HG03442 (cell line): ENCODE measurements around the gene CA4.
"Not testable (repeated sequence)": the region's sequence is repeated elsewhere in the genome, so short reads cannot be mapped to it uniquely, and the experiment has no call there.

Source experiments
- ATAC-seq: cut with Tn5 transposase; IDR thresholded peaks from one replicate; pipeline ENCODE4 v1.9.1; 2021; ENCODE audit warnings: mild to moderate bottlenecking, moderate library complexity; ENCODE audit not compliant: unreplicated experiment

CA4 gene

DNA sequence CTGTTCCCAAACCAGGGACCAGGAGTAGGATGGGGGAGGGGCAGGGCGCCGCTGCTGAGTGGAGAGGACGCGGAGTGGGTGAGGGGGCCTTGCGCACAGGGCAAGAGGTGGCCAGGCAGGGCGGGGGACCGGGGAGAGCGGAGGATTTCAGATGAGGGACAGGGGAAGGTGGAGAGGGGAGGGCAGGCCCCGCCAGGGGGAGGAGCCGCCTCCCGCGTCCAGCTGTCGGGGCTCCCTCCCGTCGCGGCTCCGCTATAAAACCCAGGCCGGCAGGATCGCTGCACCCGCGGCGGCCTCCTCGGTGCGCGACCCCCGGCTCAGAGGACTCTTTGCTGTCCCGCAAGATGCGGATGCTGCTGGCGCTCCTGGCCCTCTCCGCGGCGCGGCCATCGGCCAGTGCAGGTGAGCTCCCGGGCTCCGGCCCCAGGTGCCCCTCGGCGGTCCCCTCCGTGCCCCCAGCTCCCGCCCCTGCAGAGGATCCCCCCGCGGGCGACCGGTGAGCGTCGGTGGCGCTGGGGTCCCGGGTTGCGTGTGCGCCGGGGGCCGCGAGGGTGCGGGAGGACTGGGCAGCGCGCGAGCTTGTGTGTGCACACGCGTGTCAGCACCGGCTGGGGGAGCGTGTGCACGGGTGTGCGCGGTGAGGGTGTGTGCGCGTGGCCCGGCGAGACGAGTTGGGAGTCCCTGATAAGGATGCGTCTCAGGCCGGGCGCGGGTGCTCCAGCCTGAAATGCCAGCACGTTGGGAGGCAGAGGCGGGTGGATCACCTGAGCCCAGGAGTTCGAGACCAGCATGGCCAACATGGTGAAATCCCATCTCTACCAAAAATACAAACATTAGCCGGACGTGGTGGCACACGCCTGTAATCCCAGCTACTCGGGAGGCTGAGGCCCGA, at the start of gene CA4:
CA4 (plus strand) TSS at position 283 of the 892 bp plus-strand sequence; CDS start at position 345, 62 bp downstream.
- ATAC-seq: no peak

DNA sequence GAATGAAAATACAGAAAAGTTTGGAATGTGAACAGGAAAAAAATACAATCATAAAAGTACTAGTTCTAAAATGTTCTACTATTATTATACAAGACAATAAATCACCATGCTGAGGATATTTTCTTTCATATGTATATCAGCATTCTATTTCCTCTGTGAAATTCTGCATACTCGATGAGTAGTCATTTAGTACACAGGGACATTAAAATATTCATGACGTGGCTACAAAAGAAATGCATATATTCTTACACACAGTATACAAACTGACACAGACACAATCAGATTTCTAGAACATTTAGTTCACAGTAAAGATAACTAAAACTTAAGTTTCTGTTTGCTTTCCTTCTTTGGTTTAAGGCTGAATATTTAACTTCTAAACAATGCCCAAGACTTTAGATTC, 49.2 kb upstream of the CA4 start:
- ATAC-seq: not testable (repeated sequence)

DNA sequence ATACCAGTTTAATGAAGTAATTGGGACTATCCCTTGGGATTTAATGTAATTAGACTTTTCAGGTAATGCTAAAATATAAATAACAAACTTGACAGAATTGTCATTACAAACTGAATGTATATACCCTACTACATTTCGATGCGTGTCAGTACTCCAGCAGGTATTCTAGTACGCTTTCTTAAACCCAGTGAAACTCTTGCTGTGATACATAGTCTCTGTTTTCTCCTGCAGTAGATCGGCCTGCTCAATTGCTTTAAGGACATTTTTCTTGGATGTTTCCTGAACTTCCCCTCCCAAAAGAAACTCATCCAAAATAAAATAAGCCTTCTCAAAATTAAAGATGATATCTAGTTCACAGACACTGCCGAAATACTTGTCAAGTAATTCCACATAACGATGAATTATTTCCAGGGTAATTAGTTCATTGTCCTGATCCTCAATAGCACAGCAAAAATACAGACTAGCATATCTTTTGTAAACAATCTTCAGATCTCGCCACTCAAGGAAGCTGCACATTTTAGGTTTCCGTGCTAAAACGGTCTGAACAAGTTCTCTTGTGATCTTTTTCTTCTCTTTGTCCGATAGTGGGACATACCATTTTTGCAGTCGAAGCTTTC, 47.6 kb upstream of the CA4 start:
- not testable (repeated sequence) for ATAC-seq

DNA sequence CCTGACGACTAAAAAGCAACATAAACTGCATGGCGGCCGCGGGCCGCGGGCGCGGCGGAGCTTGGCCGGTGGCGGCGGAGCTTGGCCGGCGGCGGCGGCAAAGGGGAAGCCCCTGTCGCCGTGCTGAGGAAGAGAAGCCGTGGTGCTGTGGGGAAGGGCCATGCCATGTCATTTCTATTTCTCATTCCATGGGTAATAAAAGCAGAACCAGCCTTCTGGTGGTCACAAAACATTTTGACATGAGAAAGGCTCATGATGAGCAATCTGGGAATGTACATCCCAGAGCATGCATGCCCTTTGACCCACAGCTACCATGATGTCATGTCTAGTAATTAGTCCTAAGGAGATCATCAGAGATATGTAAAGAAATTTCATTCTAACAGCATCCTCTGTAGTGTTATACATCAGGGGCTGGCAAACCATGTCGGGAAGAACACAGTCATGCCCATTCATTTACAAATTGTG, 47.1 kb upstream of the CA4 start:
- ATAC-seq: no peak

DNA sequence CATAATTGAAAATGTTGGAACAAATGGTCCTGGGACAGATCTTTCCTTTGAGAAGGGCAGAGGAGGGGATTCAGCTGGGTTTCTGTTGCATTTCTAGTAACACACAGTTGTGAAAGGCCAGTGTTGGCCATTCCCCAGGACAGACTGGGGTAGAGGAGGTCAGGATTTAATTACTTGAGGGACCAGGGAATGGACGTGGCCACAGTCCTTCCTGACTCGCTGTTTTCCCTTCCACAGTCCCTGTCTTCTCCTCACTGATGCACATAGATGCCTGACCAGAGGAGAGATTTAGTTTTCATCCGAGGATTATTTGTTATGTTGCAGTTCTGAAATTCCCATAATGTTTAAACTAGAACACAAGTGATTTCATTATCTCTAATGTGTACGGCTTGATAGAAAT, 45.8 kb upstream of the CA4 start:
- no peak for ATAC-seq

DNA sequence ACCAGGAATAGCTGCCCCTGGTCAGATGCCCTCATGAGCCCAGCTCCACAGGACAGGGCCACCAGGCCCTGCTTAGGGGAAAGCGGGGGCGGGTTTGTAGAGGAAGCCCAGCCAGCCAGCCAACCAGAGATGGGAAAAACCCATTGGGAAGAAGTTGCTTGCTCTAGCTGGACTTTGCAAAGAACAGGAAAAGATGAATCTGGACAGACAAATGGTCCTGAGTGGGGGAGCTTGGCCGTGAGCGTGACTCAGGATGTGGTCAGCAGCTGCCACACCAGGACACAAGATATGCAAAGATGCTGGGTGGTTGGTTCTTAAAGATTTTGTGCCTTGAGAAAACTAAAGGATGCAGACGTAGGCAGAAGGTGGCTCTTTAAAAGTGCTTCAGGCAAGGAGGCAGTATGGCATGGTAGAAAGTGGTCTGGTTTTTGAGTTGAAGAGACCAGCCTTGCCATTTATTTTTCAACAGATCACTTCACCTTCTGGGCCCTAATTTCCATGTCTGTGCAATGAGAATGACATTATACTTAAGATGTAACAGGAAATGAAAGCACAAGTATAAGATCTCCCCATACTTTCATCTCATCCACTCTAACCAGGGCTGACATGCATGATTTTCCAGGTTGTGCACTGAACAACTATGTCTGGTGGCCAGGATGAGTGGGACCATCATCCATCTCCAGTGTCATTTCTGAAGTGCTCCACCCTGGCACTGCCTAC, 43.3 kb upstream of the CA4 start:
- ATAC-seq: no peak

DNA sequence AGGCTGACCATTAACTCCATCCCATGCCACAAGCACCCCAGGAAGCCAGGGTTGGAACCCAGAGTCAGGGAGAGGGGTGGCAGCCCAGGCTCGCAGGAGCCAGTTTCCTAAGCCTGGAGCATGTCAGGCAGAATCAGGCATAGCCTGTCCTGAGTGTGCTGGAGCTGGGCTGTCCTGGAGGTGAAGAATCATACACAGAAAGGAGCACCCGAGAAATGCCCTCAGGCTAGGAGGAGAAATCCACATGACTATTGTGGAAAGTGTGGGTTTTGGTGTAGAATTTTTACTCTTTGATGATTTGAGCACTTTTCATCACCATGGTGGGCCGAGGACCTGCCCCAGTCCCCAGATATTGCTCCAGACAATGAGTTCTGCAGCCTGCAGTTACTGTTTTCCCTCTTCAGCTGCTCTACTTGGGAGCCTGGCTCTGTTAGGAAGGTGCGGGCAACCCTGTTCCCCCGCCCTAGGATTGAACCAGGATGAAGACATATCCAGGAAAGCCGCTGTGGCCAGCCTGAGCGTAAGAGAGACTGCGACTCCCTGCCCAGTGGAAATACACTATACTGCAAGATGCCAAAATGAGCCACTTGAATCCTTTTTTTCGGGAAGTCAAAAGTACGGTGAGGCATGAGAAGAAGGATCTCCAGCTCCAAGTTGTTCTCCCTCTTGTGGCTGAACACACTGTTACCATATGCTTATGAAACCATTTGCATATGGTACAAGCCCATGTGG, 42.1 kb upstream of the CA4 start:
- ATAC-seq: no peak

DNA sequence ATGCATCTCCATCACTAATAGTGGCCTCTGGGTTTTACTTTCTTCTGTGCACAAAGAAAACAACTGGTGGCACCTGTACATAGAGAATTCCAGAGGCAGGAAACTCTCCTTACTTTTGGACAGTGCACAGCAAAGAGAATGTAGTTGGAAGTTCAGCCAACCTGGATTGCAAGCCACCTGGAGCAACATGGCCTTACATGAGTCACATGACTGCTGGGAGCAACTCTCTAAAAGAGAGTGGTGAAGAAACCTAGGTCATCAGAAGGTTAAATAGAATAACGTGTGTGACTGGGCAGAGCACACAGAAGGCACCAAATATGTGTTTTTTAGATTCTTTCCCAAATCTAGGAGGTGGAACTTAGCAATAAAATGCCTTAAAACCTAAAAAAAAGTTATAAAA, 41.5 kb upstream of the CA4 start:
- not testable (repeated sequence) for ATAC-seq

DNA sequence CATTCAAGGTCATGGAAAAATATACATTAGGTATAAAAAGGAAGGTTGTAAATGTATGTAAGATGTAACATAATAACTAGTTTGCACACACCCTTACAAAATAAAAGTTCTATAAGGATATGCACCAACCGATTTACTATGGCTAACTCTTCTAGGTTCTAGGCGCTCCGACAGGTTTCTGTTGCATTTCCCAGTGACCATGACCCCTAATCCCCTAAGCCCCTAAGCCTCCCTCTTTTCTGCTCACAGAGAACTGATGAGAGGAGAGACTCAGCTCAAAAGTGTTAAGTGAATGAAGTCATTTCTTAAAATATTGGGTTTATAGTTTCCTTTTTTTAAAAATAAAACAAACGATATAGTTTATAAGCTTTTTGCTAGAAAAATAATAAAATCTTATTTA, 41.1 kb upstream of the CA4 start:
- ATAC-seq: no peak

DNA sequence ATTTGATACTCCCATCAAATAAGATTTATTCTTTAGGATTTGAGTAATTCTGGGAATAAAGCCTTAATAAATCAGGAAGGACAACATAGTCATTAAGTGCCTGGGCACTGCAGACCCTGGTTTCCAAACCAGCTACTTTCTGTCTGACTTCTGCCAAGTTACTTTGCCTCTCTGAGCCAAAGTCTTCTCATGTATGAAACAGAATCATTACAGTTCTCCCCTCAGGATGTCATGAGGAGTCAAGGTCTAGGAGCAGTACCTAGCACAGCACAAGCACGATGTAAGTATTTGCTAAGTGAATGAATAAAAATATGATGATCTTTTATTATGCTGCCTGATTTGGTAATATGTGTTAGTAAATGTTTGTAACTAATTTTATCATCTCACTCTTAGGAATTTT, 40.6 kb upstream of the CA4 start:
- no peak for ATAC-seq

DNA sequence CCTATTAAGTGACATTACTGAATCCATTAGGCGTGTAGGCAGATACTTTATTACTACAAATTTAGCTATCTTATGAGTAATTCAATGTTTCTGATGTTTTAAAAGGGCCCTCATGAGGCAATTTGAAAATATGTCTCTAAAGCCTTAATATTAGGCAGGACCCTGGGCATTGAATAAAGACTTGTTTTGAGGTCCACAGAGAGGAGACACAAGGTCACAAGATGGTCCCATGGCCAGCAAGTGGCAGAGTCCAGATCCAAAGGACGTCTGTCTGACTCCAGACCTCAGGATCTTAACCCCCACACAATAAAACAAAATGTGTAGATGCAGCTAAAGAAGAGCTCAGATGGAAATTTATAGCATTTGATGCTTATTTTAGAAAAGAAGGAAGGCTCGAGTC, 39.2 kb upstream of the CA4 start:
- no peak for ATAC-seq

DNA sequence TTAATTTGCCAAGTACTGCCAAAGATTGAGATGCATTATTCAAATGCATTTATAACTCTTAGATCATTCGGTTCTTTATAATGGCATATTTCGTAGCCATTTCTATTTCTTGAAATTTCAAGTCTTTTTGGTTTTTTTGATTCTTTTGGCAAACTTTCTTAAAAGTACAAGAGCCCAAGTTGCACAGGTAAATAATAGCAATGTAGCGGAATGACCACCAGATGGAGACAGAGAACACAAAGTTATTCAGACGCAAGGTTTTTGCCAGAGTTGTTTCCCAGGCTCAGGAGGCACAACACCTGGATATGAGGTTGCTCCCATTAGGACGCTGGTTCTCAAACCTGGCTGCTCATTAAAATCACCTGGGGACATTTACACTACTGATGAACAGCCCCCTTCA, 38.1 kb upstream of the CA4 start:
- not testable (repeated sequence) for ATAC-seq

DNA sequence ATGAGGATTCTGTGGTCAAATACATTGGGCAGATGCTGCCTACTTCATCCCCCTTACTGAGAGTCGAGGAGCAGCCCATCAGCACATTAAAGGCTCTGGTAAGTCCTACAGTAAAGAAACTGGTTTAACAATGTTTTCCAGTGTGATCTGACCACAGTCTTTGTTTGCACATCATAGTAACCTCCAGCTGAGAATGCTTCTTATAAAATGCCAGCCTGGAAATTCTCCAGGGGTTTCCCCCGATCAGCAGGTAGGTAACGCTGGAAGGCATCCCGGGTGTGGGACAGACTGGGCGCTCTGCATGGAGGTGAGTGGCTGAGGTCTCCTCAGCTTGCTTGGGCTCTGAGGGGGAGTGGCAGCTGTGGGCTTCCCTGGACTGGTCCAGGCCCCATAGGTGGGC, 34.4 kb upstream of the CA4 start:
- ATAC-seq: not testable (repeated sequence)

DNA sequence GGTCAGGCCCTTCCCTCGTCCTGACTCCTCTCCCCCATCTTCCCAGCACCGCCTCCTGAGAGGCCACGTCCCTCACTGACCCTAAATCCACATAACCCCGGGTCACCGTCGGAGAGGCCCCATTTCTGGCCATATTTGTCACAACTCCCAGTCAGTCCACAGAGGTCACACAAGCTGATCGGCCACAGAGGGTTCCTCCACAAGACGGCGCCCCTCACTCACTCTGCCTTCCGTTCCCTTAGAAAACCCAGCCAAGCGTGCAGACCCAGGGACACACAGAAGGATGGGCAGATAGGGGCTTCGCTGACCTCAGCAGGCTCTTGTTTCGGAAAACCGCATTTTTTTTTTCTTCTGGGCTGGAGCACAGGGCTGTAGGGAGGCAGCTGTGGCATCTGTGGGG, 33.6 kb upstream of the CA4 start:
- not testable (repeated sequence) for ATAC-seq

DNA sequence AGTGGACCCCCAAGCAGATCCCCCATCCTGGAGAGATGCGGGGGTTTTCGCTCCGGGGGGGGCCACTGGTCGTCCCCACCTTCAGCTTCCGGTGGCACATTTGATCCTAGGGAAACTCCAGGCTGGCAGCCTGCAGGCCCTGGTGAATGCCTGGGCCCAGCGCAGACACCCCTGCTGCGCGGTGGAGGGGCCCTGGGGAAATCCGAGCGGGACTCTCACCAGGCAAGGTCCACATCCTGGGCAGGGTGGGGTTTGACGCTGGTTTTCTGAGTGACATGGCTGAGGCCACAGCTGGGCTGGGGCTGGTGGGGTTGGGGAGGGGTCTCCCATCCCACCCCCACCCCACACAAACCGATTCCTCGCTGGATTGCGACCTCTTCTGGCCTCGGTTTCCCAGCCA, 30.6 kb upstream of the CA4 start:
- ATAC-seq: not testable (repeated sequence)

DNA sequence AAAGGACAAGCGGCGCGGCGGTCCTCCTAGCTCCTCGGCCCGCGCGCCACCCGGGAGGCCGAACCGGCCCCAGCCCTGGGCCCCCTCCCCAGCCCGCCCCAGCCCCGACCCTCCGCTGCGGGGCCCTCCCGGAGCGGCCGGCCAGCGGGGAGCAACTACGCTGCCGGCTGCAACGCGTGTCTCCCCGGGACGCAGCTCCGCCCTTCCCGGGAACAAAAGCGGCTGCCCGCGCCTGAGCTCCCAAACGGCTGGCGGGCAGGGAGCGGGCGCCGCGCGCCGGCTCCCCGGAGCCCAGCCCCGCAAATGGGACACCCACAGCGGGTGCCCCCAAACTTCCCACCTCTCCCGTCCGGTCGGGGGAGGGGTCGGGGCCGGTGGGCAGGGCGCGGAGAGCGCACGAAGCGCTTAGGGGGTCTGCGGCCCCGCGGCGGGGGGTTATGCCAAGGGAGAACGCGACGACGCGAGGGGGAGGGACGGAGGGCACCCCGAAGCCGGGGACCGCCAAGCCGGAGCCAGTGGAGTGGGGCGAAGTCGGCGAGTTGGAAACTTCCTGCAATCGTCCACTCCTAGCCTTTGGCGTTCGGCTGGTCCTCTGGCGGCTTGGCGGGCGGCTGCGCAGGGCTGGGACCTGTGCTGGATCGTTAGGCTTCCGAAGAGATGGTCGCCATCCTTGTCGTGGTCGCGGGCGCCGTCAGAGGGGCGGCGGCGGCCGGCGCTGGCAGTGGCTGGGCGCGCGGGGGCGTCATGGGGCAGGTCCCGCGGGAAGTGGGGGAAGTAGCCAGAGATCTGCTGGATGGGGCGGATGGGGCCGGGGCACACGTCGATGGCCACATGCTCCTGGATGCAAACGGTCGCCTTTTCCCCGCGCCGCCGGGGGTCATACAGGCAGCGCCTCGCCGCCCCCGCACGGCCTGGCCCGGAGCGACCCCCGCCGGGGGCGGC, 29.7 kb upstream of the CA4 start:
- ATAC-seq: not testable (repeated sequence)

DNA sequence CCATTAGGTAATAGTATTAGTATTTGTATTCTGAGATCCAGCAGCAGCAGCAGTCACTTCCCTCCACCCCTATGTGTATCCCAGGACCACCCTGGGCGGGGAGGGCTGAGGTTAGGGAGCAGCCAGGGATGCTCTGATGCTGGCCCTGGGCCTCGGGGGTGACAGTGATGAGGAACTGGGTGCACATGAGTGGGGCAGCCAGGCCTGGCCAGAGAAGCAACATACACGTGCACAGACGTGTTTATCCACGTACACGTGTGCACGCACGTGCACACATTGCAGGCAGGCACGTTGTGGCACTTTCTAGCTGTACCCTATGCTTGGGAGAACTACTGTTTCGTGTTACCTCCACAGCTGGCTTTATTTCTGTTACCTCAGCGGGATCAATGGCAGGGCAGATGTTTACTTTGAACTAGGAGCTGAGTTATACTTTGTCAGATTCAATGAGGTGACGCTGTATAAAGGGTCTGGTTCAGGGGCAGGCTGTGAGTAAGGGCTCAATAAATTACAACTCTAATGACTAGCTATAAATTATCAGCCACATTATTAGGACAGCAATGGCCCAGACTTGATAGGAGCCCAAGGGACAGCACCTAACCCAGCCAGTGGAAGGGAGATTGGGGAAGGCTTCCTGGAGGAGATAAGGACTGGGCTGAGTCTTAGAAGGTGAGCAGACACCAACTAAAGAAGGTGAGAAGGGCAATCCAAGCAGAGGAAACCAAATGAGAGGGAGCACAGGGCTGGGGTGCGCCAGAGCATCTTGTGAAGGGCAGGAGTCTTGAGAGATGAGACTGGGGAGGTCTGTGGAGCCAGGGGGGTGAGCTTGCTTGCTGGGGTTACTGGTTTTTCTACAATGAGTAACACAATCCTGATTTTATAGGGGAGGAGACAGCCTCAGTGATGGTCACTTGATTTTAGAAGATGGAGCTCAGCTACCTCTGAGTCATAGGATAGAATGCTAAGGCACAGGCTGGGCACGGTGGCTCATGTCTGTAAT, 22.4 kb upstream of the CA4 start:
- no peak for ATAC-seq

DNA sequence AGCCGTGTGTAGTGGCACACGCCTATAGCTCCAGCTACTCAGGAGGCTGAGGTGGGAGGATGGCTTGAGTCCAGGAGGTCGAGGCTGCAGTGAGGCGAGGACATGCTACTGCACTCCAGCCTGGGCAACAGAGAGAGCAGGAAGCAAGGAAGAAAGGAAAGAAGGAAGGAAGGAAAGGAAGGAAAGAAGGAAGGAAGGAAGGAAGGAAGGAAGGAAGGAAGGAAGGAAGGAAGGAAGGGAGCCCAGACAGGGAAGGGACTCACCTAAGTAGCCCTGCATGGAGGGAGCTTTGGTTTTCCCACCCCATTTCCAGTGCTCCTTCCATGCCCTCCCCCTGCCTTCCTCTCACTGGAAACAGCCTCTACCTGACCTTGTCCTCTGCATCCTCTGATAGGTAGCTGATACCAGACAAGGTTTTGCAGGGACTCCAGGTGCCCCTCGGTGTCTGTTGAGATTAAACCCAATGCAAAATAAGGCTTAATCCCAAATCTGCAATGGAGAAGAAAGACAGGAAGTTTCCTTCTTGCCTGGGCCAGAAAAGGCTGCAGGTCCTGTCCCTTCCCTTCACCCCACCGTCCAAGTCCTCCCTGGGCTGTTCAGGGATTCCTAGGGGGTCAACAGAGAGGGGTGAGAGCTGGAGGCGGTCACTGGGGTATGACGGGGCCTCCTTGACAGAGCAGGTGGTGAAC, 21.5 kb upstream of the CA4 start:
- ATAC-seq: no peak
